Measurements from ENCODE around the gene CD27.
"Not testable (repeated sequence)": the region's sequence is repeated elsewhere in the genome, so short reads cannot be mapped to it uniquely, and the experiment has no call there.

Gene CD27

GRCh38 chr12:6444704-6445688 lies at the start of gene CD27:
CD27 (plus strand) TSS chr12:6444955; CDS start chr12:6445096, 141 bp downstream.
- no peak for DNase-seq

DNA sequence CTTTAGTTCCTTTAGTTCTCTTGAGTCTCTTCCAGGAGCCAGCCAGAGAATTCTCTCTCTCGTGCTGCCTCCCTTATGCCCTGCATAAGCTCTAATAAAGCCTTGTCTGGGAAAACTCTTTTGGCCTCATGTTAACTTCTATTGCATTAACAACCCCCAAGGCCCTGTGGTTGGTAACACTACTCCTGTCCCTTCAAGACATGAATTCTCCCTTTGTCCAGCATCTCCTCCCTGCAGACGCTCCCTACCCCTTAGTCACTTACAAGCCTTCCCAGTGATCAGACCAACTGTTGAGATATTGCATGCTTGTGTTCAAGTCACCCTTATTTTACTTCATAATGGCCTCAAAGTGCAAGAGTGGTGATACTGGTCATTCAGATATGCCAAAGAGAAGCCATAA lies 48.7 kb upstream of the CD27 start:
- DNase-seq = no peak

DNA sequence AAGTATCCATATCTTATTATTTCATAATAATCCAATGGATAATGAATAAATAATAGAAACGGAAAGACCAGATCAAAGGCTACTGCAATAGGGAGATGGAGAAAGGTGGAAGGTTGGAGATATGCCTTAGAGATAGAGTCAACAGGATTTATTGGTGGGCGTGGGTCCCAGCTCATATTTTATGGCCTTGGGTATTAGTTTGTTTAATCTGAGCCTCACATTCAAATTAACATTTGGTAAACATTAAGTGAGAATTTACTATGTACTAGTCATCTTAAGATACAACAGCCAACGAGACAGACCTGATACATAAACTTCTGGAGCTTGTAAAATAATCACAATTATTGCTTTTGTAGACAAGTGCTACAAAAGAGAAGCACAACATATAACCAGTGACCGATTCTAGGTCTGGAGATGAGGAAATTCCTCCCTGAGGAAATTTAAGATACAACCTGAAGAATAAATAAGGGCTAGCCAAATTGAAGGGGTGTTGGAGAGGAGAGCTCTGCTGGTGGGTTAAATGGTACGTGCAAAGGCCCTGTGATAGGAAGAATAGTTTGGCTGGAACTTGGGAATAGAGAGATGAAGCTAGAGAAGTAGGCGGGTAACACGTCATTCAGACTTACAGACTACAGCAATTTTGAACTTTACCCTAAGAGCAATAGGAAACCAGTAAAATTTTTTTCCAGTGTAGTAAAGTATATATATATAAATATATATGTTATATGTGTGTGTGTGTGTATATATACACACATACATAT lies 44.7 kb upstream of the CD27 start:
- no peak for DNase-seq

GRCh38 chr12:6404390-6404789 lies 40.4 kb upstream of the CD27 start:
- DNase-seq = no peak

DNA sequence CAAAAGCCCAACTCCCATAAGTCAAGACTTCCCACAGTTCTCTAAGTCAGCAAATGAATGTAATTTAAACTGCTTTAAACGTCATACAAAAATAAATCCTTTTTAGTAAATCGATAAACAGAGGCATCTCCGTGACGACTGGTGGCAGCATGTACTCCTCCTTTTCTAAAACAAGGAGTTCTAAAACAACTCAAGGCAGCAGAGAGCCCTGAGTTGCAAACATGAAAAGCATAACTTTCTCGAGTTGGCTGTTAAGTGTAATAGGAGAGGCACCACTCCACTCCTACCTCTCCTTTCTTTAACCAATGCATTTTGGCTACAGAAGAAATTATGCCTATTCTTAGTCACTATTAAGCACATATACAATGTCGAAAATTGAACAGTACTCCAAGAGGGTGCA lies 38.8 kb upstream of the CD27 start:
- DNase-seq = no peak

GRCh38 chr12:6407236-6407954 lies 37.4 kb upstream of the CD27 start:
- peak; percentile 34 for DNase-seq

DNA sequence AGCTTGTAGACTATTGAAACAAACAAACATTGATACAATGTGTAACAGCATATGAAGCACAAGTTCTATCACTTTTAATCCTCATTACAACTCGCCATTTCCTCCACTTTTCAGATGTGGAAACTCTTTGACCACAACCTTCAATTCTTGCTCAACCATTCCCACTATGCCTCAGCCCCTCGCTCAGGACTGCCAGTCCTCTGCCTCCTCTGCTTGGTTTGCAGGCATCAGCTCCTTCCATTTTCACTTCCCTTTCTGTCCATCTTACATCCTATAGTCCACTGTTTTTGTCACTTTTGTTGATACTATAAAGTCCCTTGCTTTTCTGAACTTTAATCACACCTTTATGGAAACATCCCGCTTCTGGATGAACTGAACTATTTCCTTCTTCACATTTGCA lies 28.2 kb upstream of the CD27 start:
- no peak for DNase-seq

- DNase-seq = no peak
Measured at GRCh38 chr12:6418796-6419195, 26.0 kb upstream of the CD27 start.

DNA sequence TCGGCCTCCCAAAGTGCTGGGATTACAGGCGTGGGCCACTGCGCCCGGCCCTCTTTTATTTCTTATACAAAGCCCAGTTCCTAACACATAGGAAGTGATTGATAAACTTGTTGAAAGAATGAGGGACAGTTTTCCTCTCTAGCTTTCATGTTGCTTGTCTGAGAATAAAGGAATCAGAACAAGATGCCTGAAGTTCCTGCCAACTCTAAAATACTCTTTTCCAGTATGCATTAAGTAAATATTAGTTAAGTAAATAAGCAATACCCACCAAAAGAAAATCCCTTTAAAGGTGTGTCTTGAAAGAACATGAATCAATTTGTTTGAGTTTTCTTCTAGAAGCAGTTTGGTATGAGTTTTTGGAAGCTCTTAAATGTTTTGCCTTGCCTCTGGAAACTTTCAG lies 24.4 kb upstream of the CD27 start:
- no peak for DNase-seq

DNA sequence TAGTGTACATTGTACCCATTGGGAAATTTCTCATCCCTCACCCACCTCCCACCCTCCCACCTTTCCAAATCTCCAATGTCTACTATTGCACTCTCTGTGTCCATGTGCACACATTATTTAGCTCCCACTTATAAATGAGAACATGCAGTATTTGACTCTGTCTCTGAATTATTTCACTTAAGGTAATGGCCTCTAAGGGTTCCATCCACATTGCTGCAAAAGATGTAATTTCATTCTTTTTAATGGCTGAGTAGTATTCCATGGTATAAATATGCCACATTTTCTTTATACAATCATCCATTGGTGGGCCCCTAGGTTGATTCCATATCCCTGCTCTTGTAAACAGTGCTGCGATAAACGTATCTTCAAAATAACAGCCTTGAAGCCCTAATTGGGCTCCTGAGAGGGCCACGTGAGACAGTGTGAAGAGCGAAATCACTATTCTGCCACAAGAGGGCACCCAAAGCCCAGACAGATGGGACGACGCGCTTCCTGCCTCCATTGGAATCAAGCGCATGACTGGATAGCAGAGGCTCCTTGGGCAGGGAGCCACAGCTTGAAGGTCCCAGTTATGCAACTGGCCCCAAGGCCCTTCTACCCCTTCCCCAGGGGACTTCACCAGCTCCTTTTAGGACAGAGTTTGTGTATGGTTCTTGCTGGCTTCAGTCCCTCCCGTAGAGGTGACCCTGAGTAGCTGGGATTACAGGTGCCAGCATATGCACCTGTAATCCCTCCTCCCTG lies 21.3 kb upstream of the CD27 start:
- peak; percentile 64 for DNase-seq

- DNase-seq = no peak
Measured at GRCh38 chr12:6424008-6424347, 20.8 kb upstream of the CD27 start.

DNA sequence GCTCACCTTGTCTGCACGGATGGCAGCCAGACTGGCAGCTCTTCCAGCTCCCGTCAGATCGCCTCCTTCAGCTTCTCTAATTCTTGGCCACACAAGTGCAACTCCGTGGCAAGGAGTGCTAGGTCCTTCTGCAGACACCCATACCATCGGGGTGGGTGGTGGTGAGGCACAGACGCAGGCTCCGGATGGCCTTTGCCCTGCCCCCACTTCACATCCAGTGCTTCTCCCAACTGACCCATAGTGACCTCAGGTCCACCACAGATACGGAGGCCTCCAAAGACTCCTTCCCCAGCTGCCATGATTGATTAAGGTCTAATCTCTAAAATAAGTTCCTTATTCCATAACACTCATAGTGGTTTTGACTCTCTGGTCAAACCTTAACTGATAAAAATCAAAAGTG lies 19.9 kb upstream of the CD27 start:
- no peak for DNase-seq

GRCh38 chr12:6425590-6426531 lies 18.9 kb upstream of the CD27 start:
- DNase-seq = no peak

- DNase-seq = no peak
Measured at GRCh38 chr12:6426882-6427671, 17.7 kb upstream of the CD27 start.

DNA sequence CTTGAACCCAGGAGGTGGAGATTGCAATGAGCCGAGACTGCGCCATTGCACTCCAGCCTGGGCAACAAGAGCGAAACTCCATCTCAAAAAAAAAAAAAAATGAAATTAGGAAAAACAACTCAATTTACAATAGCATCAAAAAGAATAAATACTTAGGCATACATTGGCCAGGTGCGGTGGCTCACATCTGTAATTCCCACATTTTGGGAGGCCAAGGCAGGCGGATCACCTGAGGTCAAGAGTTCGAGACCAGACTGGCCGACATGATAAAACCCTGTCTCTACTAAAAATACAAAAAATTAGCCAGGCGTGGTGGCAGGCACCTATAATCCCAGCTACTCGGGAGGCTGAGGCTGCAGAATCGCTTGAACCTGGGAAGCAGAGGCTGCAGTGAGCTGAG lies 17.0 kb upstream of the CD27 start:
- DNase-seq = not testable (repeated sequence)

GRCh38 chr12:6428326-6428725 lies 16.4 kb upstream of the CD27 start:
- no peak for DNase-seq

DNA sequence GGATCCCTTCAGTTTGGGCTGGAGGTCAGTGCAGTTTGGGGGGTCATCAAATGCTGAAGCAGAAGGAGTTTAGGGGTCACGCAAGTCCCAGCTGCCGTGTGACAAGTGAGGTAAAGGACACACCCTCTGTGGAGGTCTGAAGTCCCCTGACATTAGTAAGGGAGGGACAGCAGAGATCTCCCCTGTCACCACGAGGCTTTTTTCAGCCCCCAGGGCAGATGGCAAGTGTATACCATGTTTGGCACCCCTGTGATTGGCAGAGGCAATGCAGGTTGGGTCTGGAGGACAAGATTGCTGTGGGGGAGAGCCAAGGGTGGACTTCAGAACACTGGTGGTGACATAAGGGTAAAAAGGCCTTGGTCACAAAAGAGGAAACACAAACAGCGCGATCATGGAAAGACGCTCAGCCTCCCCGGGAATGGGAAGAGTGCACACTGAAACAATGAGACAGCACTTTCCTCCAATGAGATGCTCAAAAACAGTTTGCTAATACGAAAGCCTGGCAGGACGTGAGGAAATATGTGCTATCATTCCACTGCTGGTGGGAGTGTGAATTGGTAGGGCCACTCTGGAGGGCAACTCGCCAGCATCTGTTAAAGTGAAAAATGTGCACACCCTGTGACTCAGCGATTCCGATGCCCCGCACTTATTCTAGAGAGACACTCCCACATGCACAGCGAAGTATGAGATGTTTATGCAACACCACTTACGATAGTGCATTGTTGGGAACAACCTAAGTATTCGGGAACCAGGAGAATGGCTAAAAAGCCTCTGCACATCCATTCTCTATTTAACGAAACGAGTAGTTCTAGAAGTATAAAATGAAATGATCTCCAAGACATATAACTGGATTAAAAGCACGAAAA lies 14.4 kb upstream of the CD27 start:
- peak; percentile 21 for DNase-seq

DNA sequence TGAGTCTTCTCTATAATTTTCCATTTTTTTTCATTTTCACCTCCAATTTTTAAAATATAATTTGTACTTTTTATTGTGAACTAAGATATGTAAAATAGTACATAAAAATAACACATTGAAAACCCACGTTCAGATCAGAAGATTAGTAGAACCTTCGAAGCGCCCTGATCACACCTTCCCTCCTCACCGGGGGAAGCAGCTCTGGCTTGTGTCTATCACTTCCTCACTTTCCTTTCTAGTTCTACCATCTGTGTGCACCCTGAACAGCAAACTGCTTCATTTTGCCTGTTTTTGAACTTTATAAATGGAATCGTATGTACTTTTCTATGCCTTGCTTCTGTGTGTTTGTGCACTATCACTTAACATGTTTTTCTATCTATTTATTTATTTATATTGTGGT lies 11.8 kb upstream of the CD27 start:
- no peak for DNase-seq
